ENCODE results near the gene AOC1.

DNA sequence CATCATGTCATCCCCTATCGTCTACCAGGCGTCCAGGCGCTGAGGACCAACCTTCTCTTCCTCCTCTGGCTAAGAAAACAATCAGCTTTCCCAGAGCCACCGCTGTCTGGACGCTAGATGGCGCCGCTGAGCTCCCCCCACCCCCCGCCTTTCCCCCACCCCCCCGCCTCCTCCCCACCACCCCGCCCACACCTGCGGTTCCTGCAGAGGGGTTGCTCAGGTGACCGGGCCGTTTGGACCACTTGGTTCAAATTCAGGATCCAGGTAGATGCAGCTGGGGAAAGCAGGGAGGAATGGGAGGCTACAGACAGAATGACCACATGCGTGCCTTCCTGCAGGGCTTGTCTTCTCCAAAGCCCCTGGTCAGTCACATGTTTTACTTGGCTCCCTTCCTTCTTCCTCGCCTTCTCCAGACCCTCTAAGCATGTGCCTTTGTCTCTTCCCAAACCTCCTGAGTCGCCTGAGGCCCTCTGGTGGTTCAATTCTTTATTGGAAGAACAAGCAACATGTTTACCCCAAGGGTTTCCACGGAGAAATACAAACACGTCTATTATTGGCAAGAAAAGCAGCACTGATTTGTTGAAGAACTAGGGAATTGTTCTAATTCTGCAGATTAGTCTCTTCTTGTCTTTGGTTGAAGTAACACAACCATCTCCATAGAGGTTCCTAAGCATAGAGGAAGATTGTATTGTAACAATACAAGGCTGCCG, 24.7 kb downstream of the AOC1 start:
- TF ChIP-seq POLR2AphosphoS5 (IDR thresholded peaks at IDR 0.05; ENCODE audit: borderline replicate concordance, low read depth, low read length) (no peak), EZH2 (IDR thresholded peaks at IDR 0.05) (no peak), FOXP2 (optimal IDR thresholded peaks at IDR 0.05; ENCODE audit: control extremely low read depth, extremely low read length, insufficient read depth) (no peak)

Data from SK-N-MC (cell line).